ENCODE data around the gene DNASE1L3. TPM values are rescaled to one million over a fixed set of nuclear protein-coding genes. Genes with fewer than 3 reads are reported as not detected.
A peak's percentile ranks its signal among the peaks of the same experiment; 100 is the strongest.

DNASE1L3 gene
- total and polyA plus RNA-seq, 2 of the 13 experiments (the other 11 are each of a cell fraction or from before 2014, with no cell fraction given): 0.86 to 1.7 TPM

- TF ChIP-seq ZNF609 (CRISPR knock-in tag; IDR thresholded peaks at IDR 0.05; ENCODE audit: borderline replicate concordance) (peak; percentile 90), NR2F2 (IDR thresholded peaks at IDR 0.05; ENCODE audit: borderline replicate concordance, low read depth) (0 out of 2 replicates have a peak, but pooled peaks have one; percentile 20), FOXA3 (CRISPR knock-in tag; IDR thresholded peaks at IDR 0.05) (peak; percentile 95), MLLT10 (CRISPR knock-in tag; IDR thresholded peaks at IDR 0.05) (no peak), HHEX (CRISPR knock-in tag; IDR thresholded peaks at IDR 0.05) (peak; percentile 87), KLF11 (CRISPR knock-in tag; IDR thresholded peaks at IDR 0.05) (no peak), ZNF770 (CRISPR knock-in tag; IDR thresholded peaks at IDR 0.05) (no peak), HDAC1 (CRISPR knock-in tag; IDR thresholded peaks at IDR 0.05) (peak; percentile 37; the same call in 1 of the 2 replicates), PHF8 (CRISPR knock-in tag; IDR thresholded peaks at IDR 0.05) (no peak), NPAS2 (CRISPR knock-in tag; IDR thresholded peaks at IDR 0.05; ENCODE audit: borderline replicate concordance) (no peak), RERE (CRISPR knock-in tag; IDR thresholded peaks at IDR 0.05; ENCODE audit: low read depth) (peak; percentile 80), HMG20A (CRISPR knock-in tag; IDR thresholded peaks at IDR 0.05; ENCODE audit: borderline replicate concordance) (peak; percentile 84; the same call in 1 of the 2 replicates), FOXA1 (IDR thresholded peaks at IDR 0.05) (peak; percentile 92), FOXA1 (CRISPR knock-in tag; IDR thresholded peaks at IDR 0.05) (peak; percentile 68), SMC3 (IDR thresholded peaks at IDR 0.05; ENCODE audit: low read length) (no peak), MXD3 (CRISPR knock-in tag; IDR thresholded peaks at IDR 0.05) (no peak), PHF21A (CRISPR knock-in tag; IDR thresholded peaks at IDR 0.05) (no peak)
These were observed 66.1 kb downstream of the DNASE1L3 start (continued) for GRCh38 chr3:58144478-58145325.
